Effector CD4-positive, alpha-beta T cell (primary cell): ENCODE data around the gene SYNGR3.

Source experiments
- DNase-seq: peaks from one replicate; pipeline ENCODE4 v3.0.0-alpha.2; 2020

SYNGR3 gene

GRCh38 chr16:2042986-2043666 lies 53.4 kb downstream of the SYNGR3 start:
- no peak for DNase-seq
